SK-N-SH treated with all-trans-retinoic acid at 6 μM for 48 hours (cell line): Measurements from ENCODE around the gene EMD.

Experiments used
- ATAC-seq: fragments of 200-7000 bp; cut with Tn5 transposase; 3 replicates; pipeline ENCODE4 v1.9.1; 2020; ENCODE audit warnings: mild to moderate bottlenecking, moderate library complexity
- ARNTL ChIP-seq: fragments of 450-650 bp; formaldehyde crosslinking; IDR thresholded peaks from 2 replicates; pipeline ENCODE4 v1.5.0; 2020; ENCODE audit warnings: low read depth, mild to moderate bottlenecking, moderate library complexity, borderline replicate concordance
- BACH2 ChIP-seq: fragments of 250-450 bp; sonication (Bioruptor Pico); IDR thresholded peaks from 2 replicates; pipeline ENCODE4 v1.9.0; 2021; ENCODE audit warnings: mild to moderate bottlenecking, borderline replicate concordance
- CREB5 ChIP-seq: fragments of 250-450 bp; sonication (Bioruptor Pico); IDR thresholded peaks from 2 replicates; pipeline ENCODE4 v1.5.1; 2020; ENCODE audit warnings: low read depth, mild to moderate bottlenecking, moderate library complexity
- CSDC2 ChIP-seq: fragments of 250-450 bp; sonication (Bioruptor Pico); IDR thresholded peaks from 2 replicates; pipeline ENCODE4 v1.5.0; 2020; ENCODE audit warnings: mild to moderate bottlenecking, moderate library complexity
- ESRRG ChIP-seq: fragments of 250-450 bp; sonication (Bioruptor Pico); IDR thresholded peaks from 2 replicates; pipeline ENCODE4 v1.6.1; 2021; ENCODE audit warnings: mild to moderate bottlenecking
- GLIS3 ChIP-seq: fragments of 250-450 bp; sonication (Bioruptor Pico); IDR thresholded peaks from 2 replicates; pipeline ENCODE4 v1.5.0; 2020; ENCODE audit warnings: mild to moderate bottlenecking, moderate library complexity
- ISL1 ChIP-seq: fragments of 250-450 bp; sonication (Bioruptor Pico); IDR thresholded peaks from 2 replicates; pipeline ENCODE4 v2.1.2; 2022; ENCODE audit warnings: mild to moderate bottlenecking, moderate library complexity
- OSR1 ChIP-seq: fragments of 250-450 bp; sonication (Bioruptor Pico); IDR thresholded peaks from 2 replicates; pipeline ENCODE4 v1.8.0; 2022; ENCODE audit warnings: moderate library complexity, mild to moderate bottlenecking, inconsistent platforms
- PATZ1 ChIP-seq: fragments of 250-450 bp; sonication (Bioruptor Pico); IDR thresholded peaks from 2 replicates; pipeline ENCODE4 v1.8.0; 2020; ENCODE audit warnings: mild to moderate bottlenecking, moderate library complexity, borderline replicate concordance
- POU6F1 ChIP-seq: fragments of 250-450 bp; sonication (Bioruptor Pico); IDR thresholded peaks from 2 replicates; pipeline ENCODE4 v1.8.0; 2021; ENCODE audit warnings: low read depth, mild to moderate bottlenecking, moderate library complexity, borderline replicate concordance
- PPARA ChIP-seq: fragments of 250-450 bp; sonication (Bioruptor Pico); IDR thresholded peaks from 2 replicates; pipeline ENCODE4 v1.5.0; 2020; ENCODE audit warnings: mild to moderate bottlenecking, borderline replicate concordance
- RARB ChIP-seq: fragments of 250-450 bp; sonication (Bioruptor Pico); IDR thresholded peaks from 2 replicates; pipeline ENCODE4 v1.8.0; 2021; ENCODE audit warnings: mild to moderate bottlenecking, moderate library complexity
- SNAI2 ChIP-seq: fragments of 250-450 bp; sonication (Bioruptor Pico); IDR thresholded peaks from 2 replicates; pipeline ENCODE4 v1.5.0; 2020; ENCODE audit warnings: mild to moderate bottlenecking, moderate library complexity
- TCF4 ChIP-seq: fragments of 250-450 bp; sonication (Bioruptor Pico); IDR thresholded peaks from 2 replicates; pipeline ENCODE4 v1.8.0; 2021; ENCODE audit warnings: mild to moderate bottlenecking, moderate library complexity, borderline replicate concordance
- TOX ChIP-seq: fragments of 250-450 bp; sonication (Bioruptor Pico); IDR thresholded peaks from 2 replicates; pipeline ENCODE4 v1.8.0; 2021; ENCODE audit warnings: mild to moderate bottlenecking, moderate library complexity, borderline replicate concordance
- TSHZ2 ChIP-seq: fragments of 250-450 bp; sonication (Bioruptor Pico); IDR thresholded peaks from 2 replicates; pipeline ENCODE4 v1.5.0; 2020; ENCODE audit warnings: mild to moderate bottlenecking, moderate library complexity
- ZC3H10 ChIP-seq: fragments of 250-450 bp; sonication (Bioruptor Pico); IDR thresholded peaks from 2 replicates; pipeline ENCODE4 v1.5.1; 2021; ENCODE audit warnings: mild to moderate bottlenecking, moderate library complexity
- ZFP3 ChIP-seq: fragments of 250-450 bp; sonication (Bioruptor Pico); IDR thresholded peaks from 2 replicates; pipeline ENCODE4 v1.5.0; 2020; ENCODE audit warnings: mild to moderate bottlenecking, moderate library complexity
- ZFP30 ChIP-seq: fragments of 450-650 bp; formaldehyde crosslinking; IDR thresholded peaks from 2 replicates; pipeline ENCODE4 v1.5.0; 2022; ENCODE audit warnings: mild to moderate bottlenecking, moderate library complexity
- ZNF565 ChIP-seq: fragments of 450-650 bp; formaldehyde crosslinking; conservative IDR thresholded peaks from 2 replicates; pipeline ENCODE4 v1.5.0; 2020; ENCODE audit warnings: low read depth, mild to moderate bottlenecking, moderate library complexity
- ZNF70 ChIP-seq: fragments of 450-650 bp; formaldehyde crosslinking; IDR thresholded peaks from 2 replicates; pipeline ENCODE4 v1.5.0; 2020; ENCODE audit warnings: mild to moderate bottlenecking, moderate library complexity
- ZNF8 ChIP-seq: fragments of 450-650 bp; formaldehyde crosslinking; IDR thresholded peaks from 2 replicates; pipeline ENCODE4 v1.5.0; 2020; ENCODE audit warnings: mild to moderate bottlenecking, moderate library complexity

EMD gene

DNA sequence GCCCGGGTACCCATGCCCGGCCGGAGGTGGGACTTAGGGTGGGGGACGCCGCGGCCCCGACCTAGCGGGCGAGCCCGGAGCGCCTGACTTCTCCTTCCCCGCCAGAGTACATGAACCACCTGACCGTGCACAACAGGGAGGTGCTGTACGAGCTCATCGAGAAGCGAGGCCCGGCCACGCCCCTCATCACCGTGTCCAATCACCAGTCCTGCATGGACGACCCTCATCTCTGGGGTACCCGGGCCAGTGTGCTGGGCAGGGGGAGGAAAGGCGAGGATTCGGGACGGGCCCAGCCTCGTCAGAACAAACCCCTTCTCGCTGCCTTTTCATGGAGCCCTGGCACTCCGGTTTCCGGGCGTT lies 32.9 kb downstream of the EMD start:
- peak; percentile 75 for ATAC-seq

DNA sequence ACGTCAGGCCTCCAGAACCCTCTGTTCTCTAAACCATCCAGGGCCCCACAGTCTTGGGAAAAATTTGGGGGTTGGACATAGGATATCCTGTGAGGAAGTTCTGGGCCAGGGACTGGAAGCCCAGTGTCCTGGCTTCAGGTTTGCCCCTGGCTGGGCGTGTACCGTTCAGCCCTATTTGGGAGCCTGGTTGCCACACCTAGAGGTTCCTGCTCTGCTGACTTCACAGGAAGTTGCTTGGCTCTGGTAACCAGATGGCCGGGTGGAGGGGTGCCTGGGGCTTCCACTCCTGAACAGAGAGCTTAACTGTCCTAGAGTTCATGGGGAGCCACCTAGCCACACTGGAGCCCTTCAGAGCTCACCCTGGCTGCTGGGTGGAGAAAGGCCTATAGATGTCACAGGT lies 33.4 kb downstream of the EMD start:
- no peak for ATAC-seq

More for the DNA sequence above, 32.9 kb downstream of the EMD start:
- TF ChIP-seq SNAI2 (CRISPR knock-in tag) (no peak), ZNF565 (CRISPR knock-in tag) (no peak), ESRRG (CRISPR knock-in tag) (no peak), OSR1 (CRISPR knock-in tag) (no peak), ISL1 (CRISPR knock-in tag) (no peak), RARB (CRISPR knock-in tag) (no peak), TCF4 (no peak)

DNA sequence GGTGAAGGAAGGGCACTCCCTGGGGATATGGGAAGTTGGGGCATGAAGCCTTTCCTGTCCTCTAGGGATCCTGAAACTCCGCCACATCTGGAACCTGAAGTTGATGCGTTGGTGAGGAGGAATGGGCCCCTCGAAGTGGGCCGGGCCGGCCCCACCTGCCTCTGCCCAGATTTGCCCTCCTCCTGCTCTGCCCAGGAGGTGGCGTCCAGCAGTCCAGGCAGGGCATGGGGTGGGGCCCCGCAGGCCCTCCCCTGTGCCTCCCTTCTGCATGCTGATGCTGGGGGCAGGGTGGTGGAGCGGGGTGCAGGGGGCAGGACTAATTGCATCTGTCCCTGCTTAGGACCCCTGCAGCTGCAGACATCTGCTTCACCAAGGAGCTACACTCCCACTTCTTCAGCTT lies 34.0 kb downstream of the EMD start:
- no peak for ATAC-seq
- TF ChIP-seq ZNF8 (CRISPR knock-in tag) (no peak), ESRRG (CRISPR knock-in tag) (no peak), ZNF70 (CRISPR knock-in tag) (no peak), ZFP3 (CRISPR knock-in tag) (no peak), PPARA (CRISPR knock-in tag) (no peak), TCF4 (no peak), PATZ1 (CRISPR knock-in tag) (no peak), POU6F1 (no peak), CREB5 (CRISPR knock-in tag) (no peak)

More for the DNA sequence above, 33.4 kb downstream of the EMD start:
- no peak for TF ChIP-seq ESRRG (CRISPR knock-in tag)
- no peak for TF ChIP-seq BACH2 (CRISPR knock-in tag)
- no peak for TF ChIP-seq PATZ1 (CRISPR knock-in tag)
- TF ChIP-seq ZNF8 (CRISPR knock-in tag) = no peak
- no peak for TF ChIP-seq CSDC2
- no peak for TF ChIP-seq ZNF565 (CRISPR knock-in tag)
- TF ChIP-seq ARNTL (CRISPR knock-in tag) = no peak
- TF ChIP-seq PPARA (CRISPR knock-in tag) = no peak
- TF ChIP-seq ZC3H10 (CRISPR knock-in tag) = no peak
- no peak for TF ChIP-seq TSHZ2
- no peak for TF ChIP-seq ZFP30
- TF ChIP-seq SNAI2 (CRISPR knock-in tag) = no peak
- no peak for TF ChIP-seq GLIS3 (CRISPR knock-in tag)
- no peak for TF ChIP-seq RARB (CRISPR knock-in tag)
- TF ChIP-seq TCF4 = no peak
- TF ChIP-seq ZNF70 (CRISPR knock-in tag) = no peak
- TF ChIP-seq ISL1 (CRISPR knock-in tag) = no peak
- no peak for TF ChIP-seq ZFP3 (CRISPR knock-in tag)
- TF ChIP-seq POU6F1 = no peak
- no peak for TF ChIP-seq TOX (CRISPR knock-in tag)
- TF ChIP-seq, all 23 proteins: peak for 0
